K562 (cell line): ENCODE results near the gene VWA8.

Experiments
- BACH1 ChIP-seq: fragments of 200-800 bp; sonication (Bioruptor generic); IDR thresholded peaks from 2 replicates; pipeline ENCODE4 v1.6.1; 2016; ENCODE audit warnings: missing genetic modification characterization, missing compliant biosample characterization
- EZH2 ChIP-seq: IDR thresholded peaks from 2 replicates; pipeline ENCODE4 v1.6.1; 2012; ENCODE audit warnings: low read depth, mild to moderate bottlenecking, inconsistent platforms, low read length, borderline replicate concordance
- REST ChIP-seq, 2 experiments: fragments of 450-650 bp; formaldehyde crosslinking in 1 of 2; IDR thresholded peaks; 2 replicates each; pipeline versions ENCODE4 v1.4.0 to v1.6.1; 2014 to 2020; ENCODE audit warnings: mild to moderate bottlenecking in 2 of 2, borderline replicate concordance in 1 of 2, low read depth in 1 of 2
- TCF7L2 ChIP-seq: fragments of 150-350 bp; IDR thresholded peaks from 2 replicates; pipeline ENCODE4 v1.6.1; 2016; ENCODE audit warnings: low read depth, mild to moderate bottlenecking, low read length, moderate library complexity
- TRIM25 ChIP-seq: fragments of 450-650 bp; IDR thresholded peaks from 2 replicates; pipeline ENCODE4 v1.7.0; 2016; ENCODE audit warnings: borderline replicate concordance
- TF ChIP-seq, protein P1 (sequence below): fragments of 450-650 bp; IDR thresholded peaks from 2 replicates; pipeline ENCODE4 v1.6.1; 2016; ENCODE audit warnings: antibody characterized with exemption

GRCh38 chr13:41722684-41723535 lies 238.0 kb downstream of the VWA8 start:
- TF ChIP-seq TCF7L2 (no peak), REST (IDR thresholded peaks at IDR 0.05; ENCODE audit: borderline replicate concordance) (no peak), REST (CRISPR knock-in tag; IDR thresholded peaks at IDR 0.05; ENCODE audit: low read depth) (no peak), TRIM25 (no peak), EZH2 (no peak), BACH1 (tag) (0 out of 2 replicates have a peak, but pooled peaks have one; percentile 51)
- TF ChIP-seq, protein P1, sequence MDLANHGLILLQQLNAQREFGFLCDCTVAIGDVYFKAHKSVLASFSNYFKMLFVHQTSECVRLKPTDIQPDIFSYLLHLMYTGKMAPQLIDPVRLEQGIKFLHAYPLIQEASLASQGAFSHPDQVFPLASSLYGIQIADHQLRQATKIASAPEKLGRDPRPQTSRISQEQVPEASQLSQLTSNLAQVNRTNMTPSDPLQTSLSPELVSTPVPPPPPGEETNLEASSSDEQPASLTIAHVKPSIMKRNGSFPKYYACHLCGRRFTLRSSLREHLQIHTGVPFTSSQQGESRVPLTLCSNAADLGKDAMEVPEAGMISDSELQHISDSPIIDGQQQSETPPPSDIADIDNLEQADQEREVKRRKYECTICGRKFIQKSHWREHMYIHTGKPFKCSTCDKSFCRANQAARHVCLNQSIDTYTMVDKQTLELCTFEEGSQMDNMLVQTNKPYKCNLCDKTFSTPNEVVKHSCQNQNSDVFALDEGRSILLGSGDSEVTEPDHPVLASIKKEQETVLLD: no peak
